G401 (cell line): ENCODE data around the gene SLC44A4. TPM values are rescaled to one million over a fixed set of nuclear protein-coding genes. Genes with fewer than 3 reads are reported as not detected.
"Not testable (repeated sequence)": the region's sequence is repeated elsewhere in the genome, so short reads cannot be mapped to it uniquely, and the experiment has no call there.

ENCODE experiments used
- DNase-seq: peaks from one replicate; pipeline ENCODE4 v3.0.0-alpha.2; 2015; ENCODE audit warnings: low spot score
- in situ Hi-C: cut with HindIII; loops from 2 replicates; pipeline ENCODE4 v1.10.0; 2016; ENCODE audit warnings: low sequenced_read_pairs, mixed read lengths
- total RNA-seq: library from RNA; depleted of rRNA; stranded (reverse); fragments of >200 nt; shearing (Covaris generic); gene quantifications from 2 replicates; pipeline ENCODE4 v1.2.3, GENCODE V29; 2014; rRNA removed

The SLC44A4 gene
- total RNA-seq, 1 experiment from 2014 or later, result 0.41 TPM

GRCh38 chr6:31819871-31820299, 58.9 kb downstream of the SLC44A4 start:
- in situ Hi-C loops, result no loop called here
- DNase-seq, result no peak

- in situ Hi-C loops, DNase-seq: not testable (repeated sequence)
Measured at GRCh38 chr6:31817929-31818511, 60.8 kb downstream of the SLC44A4 start.

- in situ Hi-C loops, DNase-seq: not testable (repeated sequence)
Measured at GRCh38 chr6:31817133-31817928, 61.5 kb downstream of the SLC44A4 start.

GRCh38 chr6:31815025-31815838, 63.6 kb downstream of the SLC44A4 start, which contains the start of the genes HSPA1A and HSPA1L:
Gene HSPA1A, plus strand, starts transcription at chr6:31815543. Its CDS starts 214 bp downstream, at chr6:31815757.
Gene HSPA1L, minus strand, starts transcription at chr6:31815283. Its CDS starts 3,311 bp downstream, at chr6:31811972.
- peak; percentile 97 for DNase-seq
- in situ Hi-C loops, result no loop called here

- in situ Hi-C loops, result no loop called here
- DNase-seq, result peak; percentile 98
Measured at GRCh38 chr6:31814677-31815024, 64.1 kb downstream of the SLC44A4 start.

- no peak for DNase-seq
- in situ Hi-C loops, result no loop called here
Measured at GRCh38 chr6:31813465-31813849, 65.3 kb downstream of the SLC44A4 start.

Other genes starting within 250 kb of the SLC44A4 start
- gene BAG6, start 226.3 kb downstream of the SLC44A4 start, total RNA-seq, result 257 and 311 TPM in 2 replicates
- gene APOM, start 223.1 kb downstream of the SLC44A4 start, total RNA-seq, result 2.3 and 3.6 TPM in 2 replicates
- 12.4 and 16.2 TPM in 2 replicates for gene C6orf47, start 218.2 kb downstream of the SLC44A4 start, total RNA-seq
- gene GPANK1, start 214.0 kb downstream of the SLC44A4 start, total RNA-seq, result 24.9 and 31.6 TPM in 2 replicates
- gene CSNK2B, start 212.9 kb downstream of the SLC44A4 start, total RNA-seq, result 105 and 107 TPM in 2 replicates
- 2.0 TPM in 1 of 2 replicates, not detected in the other for gene LY6G5B, start 209.0 kb downstream of the SLC44A4 start, total RNA-seq
- gene LY6G5C, start 197.9 kb downstream of the SLC44A4 start, total RNA-seq, result not detected in 2 replicates
- 43.9 and 47.3 TPM in 2 replicates for gene ABHD16A, start 175.7 kb downstream of the SLC44A4 start, total RNA-seq
- 1.1 TPM in 1 of 2 replicates, not detected in the other for gene LY6G6F, start 172.1 kb downstream of the SLC44A4 start, total RNA-seq
- not detected in 2 replicates for gene LY6G6D, start 163.6 kb downstream of the SLC44A4 start, total RNA-seq
- gene LY6G6C, start 157.3 kb downstream of the SLC44A4 start, total RNA-seq, result not detected in 2 replicates
- gene MPIG6B, start 155.6 kb downstream of the SLC44A4 start, total RNA-seq, result not detected in 2 replicates
- 141 and 183 TPM in 2 replicates for gene DDAH2, start 149.7 kb downstream of the SLC44A4 start, total RNA-seq
- 868 and 869 TPM in 2 replicates for gene CLIC1, start 142.5 kb downstream of the SLC44A4 start, total RNA-seq
- 3.2 and 7.1 TPM in 2 replicates for gene MSH5, start 139.0 kb downstream of the SLC44A4 start, total RNA-seq
- 13.0 and 15.4 TPM in 2 replicates for gene SAPCD1, start 116.3 kb downstream of the SLC44A4 start, total RNA-seq
- gene VWA7, start 101.7 kb downstream of the SLC44A4 start, total RNA-seq, result 0.78 and 1.7 TPM in 2 replicates
- 133 and 152 TPM in 2 replicates for gene VARS1, start 83.2 kb downstream of the SLC44A4 start, total RNA-seq
- gene LSM2, start 72.0 kb downstream of the SLC44A4 start, total RNA-seq, result 64.0 and 104 TPM in 2 replicates
- gene HSPA1L, start 63.7 kb downstream of the SLC44A4 start, total RNA-seq, result 0.75 and 0.98 TPM in 2 replicates
- gene HSPA1A, start 63.5 kb downstream of the SLC44A4 start, total RNA-seq, result 0.25 TPM in 1 of 2 replicates, not detected in the other
- gene HSPA1B, start 51.3 kb downstream of the SLC44A4 start, total RNA-seq, result 201 and 209 TPM in 2 replicates
- gene NEU1, start 16.2 kb downstream of the SLC44A4 start, total RNA-seq, result 212 and 231 TPM in 2 replicates
- gene EHMT2, start 18.7 kb upstream of the SLC44A4 start, total RNA-seq, result 57.7 and 95.3 TPM in 2 replicates
- gene ZBTB12, start 23.1 kb upstream of the SLC44A4 start, total RNA-seq, result 20.0 and 22.3 TPM in 2 replicates
- gene C2, start 48.7 kb upstream of the SLC44A4 start, total RNA-seq, result 0.98 and 3.7 TPM in 2 replicates
- not detected in 2 replicates for gene CFB, start 67.1 kb upstream of the SLC44A4 start, total RNA-seq
- gene NELFE, start 80.0 kb upstream of the SLC44A4 start, total RNA-seq, result 183 and 198 TPM in 2 replicates
- gene SKIC2, start 80.2 kb upstream of the SLC44A4 start, total RNA-seq, result 41.0 and 43.4 TPM in 2 replicates
- 4.3 and 7.1 TPM in 2 replicates for gene DXO, start 93.1 kb upstream of the SLC44A4 start, total RNA-seq
- 0.98 and 1.2 TPM in 2 replicates for gene C4A, start 103.1 kb upstream of the SLC44A4 start, total RNA-seq
- gene C4B, start 135.8 kb upstream of the SLC44A4 start, total RNA-seq, result 0.78 and 0.86 TPM in 2 replicates
- not detected in 2 replicates for gene CYP21A2, start 159.4 kb upstream of the SLC44A4 start, total RNA-seq
- under 0.01 TPM in 1 of 2 replicates, not detected in the other for gene TNXB, start 230.3 kb upstream of the SLC44A4 start, total RNA-seq
- gene ATF6B, start 249.2 kb upstream of the SLC44A4 start, total RNA-seq, result 21.1 and 23.1 TPM in 2 replicates